C4-2B (cell line): Measurements from ENCODE around the gene MOCS1.

Source experiments
- CTCF ChIP-seq: fragments of 450-650 bp; conservative IDR thresholded peaks from 2 replicates; pipeline ENCODE4 v1.5.1; 2017; ENCODE audit warnings: mild to moderate bottlenecking
- ZFX ChIP-seq: fragments of 450-650 bp; IDR thresholded peaks from 2 replicates; pipeline ENCODE4 v1.6.1; 2017

- TF ChIP-seq CTCF (no peak), ZFX (no peak)
These were observed at the start of gene MOCS1 for GRCh38 chr6:39934131-39934757.
